ENCODE results near the gene STEEP1.

GRCh38 chrX:119495734-119496726 lies 69.2 kb downstream of the STEEP1 start:
- no peak for TF ChIP-seq CTCF (IDR thresholded peaks at IDR 0.05)
- TF ChIP-seq POLR2AphosphoS5 (IDR thresholded peaks at IDR 0.05; ENCODE audit: low read depth, low read length): no peak
- no peak for TF ChIP-seq REST (IDR thresholded peaks at IDR 0.05; ENCODE audit: insufficient read depth in 1 of 2, low read depth in 2 of 2, low read length in 1 of 2)
- no peak for TF ChIP-seq TCF7L2 (IDR thresholded peaks at IDR 0.05; ENCODE audit: low read depth, low read length)
- no peak for TF ChIP-seq SIN3A (IDR thresholded peaks at IDR 0.05; ENCODE audit: borderline replicate concordance, insufficient read depth, low read depth, low read length)
